Skeletal muscle cell (primary cell): Measurements from ENCODE around the gene THADA.

Experiments
- DNase-seq: peaks from one replicate; pipeline ENCODE4 v3.0.0-alpha.2; 2010; ENCODE audit warnings: low read depth
- H3K4me3 ChIP-seq: 2 replicates; pipeline ENCODE4 v1.5.1; 2011; ENCODE audit warnings: low read depth, mild to moderate bottlenecking, control low read depth, low read length, moderate library complexity

Gene THADA

GRCh38 chr2:43518181-43518580 is 77.7 kb downstream of the THADA start:
- H3K4me3 ChIP-seq: no peak overlapping the region
- no peak for DNase-seq

- H3K4me3 ChIP-seq: no peak overlapping the region
- no peak for DNase-seq
Observed at GRCh38 chr2:43515807-43516497, 79.9 kb downstream of the THADA start.

GRCh38 chr2:43515248-43515647 is 80.6 kb downstream of the THADA start:
- H3K4me3 ChIP-seq: no peak overlapping the region
- no peak for DNase-seq

- no peak for DNase-seq
- H3K4me3 ChIP-seq: no peak overlapping the region
Observed at GRCh38 chr2:43513796-43514195, 82.0 kb downstream of the THADA start.

GRCh38 chr2:43513216-43513615 is 82.6 kb downstream of the THADA start:
- no peak for DNase-seq
- no peak overlapping the region for H3K4me3 ChIP-seq

GRCh38 chr2:43511199-43511598 is 84.6 kb downstream of the THADA start:
- no peak overlapping the region for H3K4me3 ChIP-seq
- no peak for DNase-seq

- no peak overlapping the region for H3K4me3 ChIP-seq
- DNase-seq: no peak
Observed at GRCh38 chr2:43509886-43510285, 86.0 kb downstream of the THADA start.

- no peak for DNase-seq
- H3K4me3 ChIP-seq: no peak overlapping the region
Observed at GRCh38 chr2:43508209-43508608, 87.6 kb downstream of the THADA start.

GRCh38 chr2:43507137-43507536 is 88.7 kb downstream of the THADA start:
- no peak overlapping the region for H3K4me3 ChIP-seq
- DNase-seq: no peak

GRCh38 chr2:43495727-43496126 is 100.1 kb downstream of the THADA start:
- DNase-seq: peak; percentile 37
- no peak overlapping the region for H3K4me3 ChIP-seq

- no peak overlapping the region for H3K4me3 ChIP-seq
- no peak for DNase-seq
Observed at GRCh38 chr2:43493954-43494353, 101.9 kb downstream of the THADA start.

GRCh38 chr2:43491065-43491639 is 104.7 kb downstream of the THADA start:
- DNase-seq: no peak
- H3K4me3 ChIP-seq: no peak overlapping the region

- DNase-seq: no peak
- no peak overlapping the region for H3K4me3 ChIP-seq
Observed at GRCh38 chr2:43490252-43490786, 105.5 kb downstream of the THADA start.

- H3K4me3 ChIP-seq: no peak overlapping the region
- DNase-seq: no peak
Observed at GRCh38 chr2:43488737-43489136, 107.1 kb downstream of the THADA start.

- peak; percentile 47 for DNase-seq
- no peak overlapping the region for H3K4me3 ChIP-seq
Observed at GRCh38 chr2:43486603-43487002, 109.2 kb downstream of the THADA start.

- peak; percentile 59 for DNase-seq
- H3K4me3 ChIP-seq: no peak overlapping the region
Observed at GRCh38 chr2:43484323-43484930, 111.4 kb downstream of the THADA start.

GRCh38 chr2:43482961-43483360 is 112.9 kb downstream of the THADA start:
- peak; percentile 64 for DNase-seq
- no peak overlapping the region for H3K4me3 ChIP-seq

GRCh38 chr2:43481927-43482542 is 113.8 kb downstream of the THADA start:
- no peak overlapping the region for H3K4me3 ChIP-seq
- DNase-seq: no peak

GRCh38 chr2:43480874-43481273 is 115.0 kb downstream of the THADA start:
- no peak for DNase-seq
- H3K4me3 ChIP-seq: no peak overlapping the region

GRCh38 chr2:43478412-43479086 is 117.3 kb downstream of the THADA start:
- no peak overlapping the region for H3K4me3 ChIP-seq
- DNase-seq: no peak
